Spleen (tissue), 7 donors: ENCODE results near the gene CCDC148.

Source experiments
- CTCF ChIP-seq, 11 experiments: fragments of 200-600 bp in 7 of 11; fragments of 450-650 bp in 4 of 11; sonication (generic) in 4 of 11; IDR thresholded peaks in 8 of 11; conservative IDR thresholded peaks in 3 of 11; 1 replicate in 7 of 11; 2 replicates in 4 of 11; pipeline versions ENCODE4 v1.4.0 to v1.8.0; 2016 to 2021; ENCODE audit warnings: antibody characterized with exemption in 11 of 11, inconsistent platforms in 4 of 11, mild to moderate bottlenecking in 1 of 11
- POLR2AphosphoS5 ChIP-seq, 3 donors: sonication (generic); formaldehyde crosslinking; IDR thresholded peaks; one replicate each; pipeline ENCODE4 v1.5.1; 2017; ENCODE audit warnings: antibody characterized with exemption in 3 of 3
- donor health status: DM: no; HTN: no; CAD: no; lungs with moderate emphysema.
- donor health status: DM: no; HTN: no; CAD: no.
- donor health status: DM: no; HTN: no; CAD: no.

GRCh38 chr2:158467248-158467647 is 10.7 kb upstream of the CCDC148 start:
- TF ChIP-seq POLR2AphosphoS5 (IDR thresholded peaks at IDR 0.05) (no peak), CTCF (IDR thresholded peaks at IDR 0.05 in 8 of 11, conservative IDR thresholded peaks at IDR 0.05 in 3 of 11) (no peak)
